Type B pancreatic cell (in vitro differentiated cells): ENCODE measurements around the gene FOXP4. TPM values are rescaled to one million over a fixed set of nuclear protein-coding genes. Genes with fewer than 3 reads are reported as not detected.
A peak's percentile ranks its signal among the peaks of the same experiment; 100 is the strongest.

ENCODE experiments used
- DNase-seq: peaks from one replicate; pipeline ENCODE4 v3.0.0; 2021; ENCODE audit warnings: mixed read lengths; ENCODE audit not compliant: unreplicated experiment; ENCODE audit errors: extremely low spot score
- H3K27ac Mint-ChIP-seq: 2 replicates; pipeline ENCODE4 v1.8.0; 2021; ENCODE audit warnings: mild to moderate bottlenecking, mixed read lengths
- H3K27me3 Mint-ChIP-seq: 2 replicates; pipeline ENCODE4 v1.8.0; 2021; ENCODE audit warnings: mixed read lengths
- H3K36me3 Mint-ChIP-seq: 2 replicates; pipeline ENCODE4 v1.8.0; 2021; ENCODE audit warnings: mixed read lengths
- H3K4me1 Mint-ChIP-seq: one replicate; pipeline ENCODE4 v1.8.0; 2021; ENCODE audit warnings: mixed read lengths; ENCODE audit not compliant: unreplicated experiment
- H3K4me3 Mint-ChIP-seq: 2 replicates; pipeline ENCODE4 v1.8.0; 2021; ENCODE audit warnings: mild to moderate bottlenecking, mixed read lengths
- H3K9me3 Mint-ChIP-seq: 2 replicates; pipeline ENCODE4 v1.8.0; 2021; ENCODE audit warnings: mixed read lengths
- total RNA-seq: library from RNA; stranded (reverse); gene quantifications from 2 replicates; pipeline ENCODE4 v1.2.1, GENCODE V29; 2021; ENCODE audit warnings: low replicate concordance
- TF ChIP-seq, protein P1 (sequence below): fragments of 200-600 bp; sonication (generic); conservative IDR thresholded peaks from 2 replicates; pipeline ENCODE4 v1.5.0; 2021; ENCODE audit warnings: antibody characterized with exemption, mild to moderate bottlenecking

FOXP4 gene
- total RNA-seq, 1 donor from 2014 or later, result 100 TPM

DNA sequence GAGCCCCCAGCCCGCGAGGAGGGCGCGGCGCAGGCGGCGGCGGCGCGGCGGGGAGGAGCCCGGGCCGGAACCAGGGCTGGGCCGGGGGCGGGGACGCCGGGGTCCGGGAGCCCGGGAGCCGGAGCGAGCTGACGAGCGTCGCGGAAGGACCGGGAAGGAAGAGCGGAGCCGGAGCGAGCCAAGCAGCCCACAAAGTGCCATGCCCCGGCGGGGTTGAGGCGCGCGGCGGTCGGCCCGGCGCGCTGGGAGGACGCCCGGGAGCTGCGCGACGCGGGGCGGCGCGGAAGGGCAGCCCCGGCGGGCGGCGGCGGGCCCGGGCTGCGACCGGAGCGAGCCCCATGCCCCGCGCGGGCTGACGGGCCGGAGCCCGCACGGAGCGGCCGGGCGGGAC, 289 bp downstream of the FOXP4 start:
- Mint-ChIP-seq H3K27ac (no peak overlapping the region), H3K27me3 (peaks cover 3% of the 10 kb centered on the region), H3K4me3 (no peak overlapping the region), H3K9me3 (no peaks in the 10 kb centered on the region), H3K36me3 (peaks cover 10% of the 10 kb centered on the region), H3K4me1 (peaks cover 50% of the 10 kb centered on the region)
- TF ChIP-seq, protein P1, sequence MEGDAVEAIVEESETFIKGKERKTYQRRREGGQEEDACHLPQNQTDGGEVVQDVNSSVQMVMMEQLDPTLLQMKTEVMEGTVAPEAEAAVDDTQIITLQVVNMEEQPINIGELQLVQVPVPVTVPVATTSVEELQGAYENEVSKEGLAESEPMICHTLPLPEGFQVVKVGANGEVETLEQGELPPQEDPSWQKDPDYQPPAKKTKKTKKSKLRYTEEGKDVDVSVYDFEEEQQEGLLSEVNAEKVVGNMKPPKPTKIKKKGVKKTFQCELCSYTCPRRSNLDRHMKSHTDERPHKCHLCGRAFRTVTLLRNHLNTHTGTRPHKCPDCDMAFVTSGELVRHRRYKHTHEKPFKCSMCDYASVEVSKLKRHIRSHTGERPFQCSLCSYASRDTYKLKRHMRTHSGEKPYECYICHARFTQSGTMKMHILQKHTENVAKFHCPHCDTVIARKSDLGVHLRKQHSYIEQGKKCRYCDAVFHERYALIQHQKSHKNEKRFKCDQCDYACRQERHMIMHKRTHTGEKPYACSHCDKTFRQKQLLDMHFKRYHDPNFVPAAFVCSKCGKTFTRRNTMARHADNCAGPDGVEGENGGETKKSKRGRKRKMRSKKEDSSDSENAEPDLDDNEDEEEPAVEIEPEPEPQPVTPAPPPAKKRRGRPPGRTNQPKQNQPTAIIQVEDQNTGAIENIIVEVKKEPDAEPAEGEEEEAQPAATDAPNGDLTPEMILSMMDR, result no peak
- no peak for DNase-seq

GRCh38 chr6:41546866-41547798, 951 bp downstream of the FOXP4 start:
- peaks cover 53% of the 10 kb centered on the region for H3K4me1 Mint-ChIP-seq
- TF ChIP-seq, protein P1, result no peak
- H3K27ac Mint-ChIP-seq, result peak overlapping the region; percentile 82

DNA sequence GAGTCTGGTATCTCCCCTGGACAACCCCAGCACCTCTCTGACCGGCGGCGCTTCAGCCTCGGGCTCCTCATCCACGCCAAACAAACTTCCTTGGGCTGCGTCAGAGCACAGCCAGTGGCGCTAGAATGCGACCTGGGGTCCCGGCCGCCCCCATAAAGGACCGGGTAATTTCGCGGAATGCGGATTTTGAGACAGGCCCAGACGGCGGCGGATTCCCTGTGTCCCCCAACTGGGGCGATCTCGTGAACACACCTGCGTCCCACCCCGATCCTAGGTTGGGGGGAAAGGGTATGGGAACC, 1.6 kb downstream of the FOXP4 start:
- H3K4me1 Mint-ChIP-seq, result peaks cover 57% of the 10 kb centered on the region
- H3K9me3 Mint-ChIP-seq, result no peaks in the 10 kb centered on the region
- peak overlapping the region; percentile 82 for H3K27ac Mint-ChIP-seq

More at GRCh38 chr6:41546866-41547798, 951 bp downstream of the FOXP4 start:
- peak overlapping the region; percentile 98 for H3K4me3 Mint-ChIP-seq
- peaks cover 3% of the 10 kb centered on the region for H3K27me3 Mint-ChIP-seq
- H3K9me3 Mint-ChIP-seq, result no peaks in the 10 kb centered on the region
- DNase-seq, result no peak
- peaks cover 15% of the 10 kb centered on the region for H3K36me3 Mint-ChIP-seq

DNA sequence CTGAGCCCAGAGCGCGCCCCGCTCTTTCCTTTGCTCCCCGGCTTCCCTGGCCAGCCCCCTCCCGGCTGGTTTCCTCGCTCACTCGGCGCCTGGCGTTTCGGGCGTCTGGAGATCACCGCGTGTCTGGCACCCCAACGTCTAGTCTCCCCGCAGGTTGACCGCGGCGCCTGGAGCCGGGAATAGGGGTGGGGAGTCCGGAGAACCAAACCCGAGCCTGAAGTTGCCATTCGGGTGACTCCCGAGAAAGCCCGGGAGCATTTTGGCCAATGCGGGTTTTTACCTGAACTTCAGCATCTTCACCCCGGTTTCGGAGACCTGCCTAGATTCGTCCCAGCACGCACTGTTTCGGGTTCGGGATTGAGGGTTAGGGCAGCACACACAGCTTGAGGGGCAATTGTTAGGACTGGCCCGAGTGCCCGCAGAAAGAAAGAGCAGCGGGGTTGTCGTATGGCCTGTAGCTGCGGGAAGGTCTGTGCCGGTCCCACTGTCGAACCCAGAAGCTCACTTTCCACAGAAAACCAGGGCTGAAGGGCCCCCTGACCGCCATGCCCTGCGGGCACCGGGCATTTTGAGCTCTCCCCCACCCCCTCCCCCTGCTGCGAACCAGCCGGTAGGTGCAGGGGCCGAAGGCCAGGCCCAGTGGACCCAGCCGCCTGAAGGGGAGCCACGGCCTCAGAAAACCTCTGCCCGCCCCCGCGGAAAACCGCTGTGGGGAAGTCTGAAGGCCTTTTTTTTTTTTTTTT, 2.1 kb downstream of the FOXP4 start:
- Mint-ChIP-seq H3K27ac (peak overlapping the region; percentile 46), H3K27me3 (peaks cover 3% of the 10 kb centered on the region), H3K4me1 (peaks cover 56% of the 10 kb centered on the region), H3K4me3 (peak overlapping the region; percentile 98), H3K36me3 (peaks cover 16% of the 10 kb centered on the region), H3K9me3 (no peaks in the 10 kb centered on the region)
- TF ChIP-seq, protein P1, result no peak
- DNase-seq, result no peak

More for the DNA sequence above, 1.6 kb downstream of the FOXP4 start:
- H3K36me3 Mint-ChIP-seq, result peaks cover 16% of the 10 kb centered on the region
- peak overlapping the region; percentile 98 for H3K4me3 Mint-ChIP-seq
- TF ChIP-seq, protein P1, result no peak
- no peak for DNase-seq
- H3K27me3 Mint-ChIP-seq, result peaks cover 3% of the 10 kb centered on the region

GRCh38 chr6:41548841-41549642, 2.9 kb downstream of the FOXP4 start:
- peaks cover 3% of the 10 kb centered on the region for H3K27me3 Mint-ChIP-seq
- no peaks in the 10 kb centered on the region for H3K9me3 Mint-ChIP-seq
- TF ChIP-seq, protein P1, result no peak
- H3K4me1 Mint-ChIP-seq, result peaks cover 54% of the 10 kb centered on the region
- peak overlapping the region; percentile 34 for H3K27ac Mint-ChIP-seq
- H3K4me3 Mint-ChIP-seq, result peak overlapping the region; percentile 98
- peaks cover 16% of the 10 kb centered on the region for H3K36me3 Mint-ChIP-seq
- DNase-seq, result no peak
